ENCODE results near the gene SNAPC3.

The SNAPC3 gene

GRCh38 chr9:15422372-15423230 is at the start of gene SNAPC3:
Gene SNAPC3, plus strand, starts transcription at chr9:15422876. Its CDS starts 4 bp downstream, at chr9:15422880.
- peaks cover 34% of the 10 kb centered on the region for H3K79me2 ChIP-seq (ENCODE audit: low read length)
- peak within 1 kb of the TSS; percentile 62 for H3K4me2 ChIP-seq (ENCODE audit: low read depth, low read length)
- DNase-seq, result peak; percentile 85
- no peaks in the 10 kb centered on the region for H4K20me1 ChIP-seq (ENCODE audit: insufficient read depth, low read length)
- TF ChIP-seq EZH2 (optimal IDR thresholded peaks at IDR 0.05; ENCODE audit: low read depth, low read length), result no peak
- TF ChIP-seq CTCF (IDR thresholded peaks at IDR 0.05; ENCODE audit: low read length), result no peak
- TF ChIP-seq EZH2phosphoT487 (IDR thresholded peaks at IDR 0.05; ENCODE audit: low read length), result no peak
- 0 out of 2 replicates have a peak, but pooled peaks cover 3% of the 10 kb centered on the region for H3K4me1 ChIP-seq (ENCODE audit: low read length)
- H3K27ac ChIP-seq (ENCODE audit: low read length), result no peak within 1 kb of the TSS; the same call in 1 of the 2 replicates
- H3K27me3 ChIP-seq (replicated peaks; ENCODE audit: insufficient read depth, low read length), result no peaks in the 10 kb centered on the region
- peak within 1 kb of the TSS; percentile 62 for H3K9ac ChIP-seq (ENCODE audit: low read length)
- H3K4me3 ChIP-seq (ENCODE audit: low read length), result peak within 1 kb of the TSS; percentile 83
- no peaks in the 10 kb centered on the region for H3F3A ChIP-seq (ENCODE audit: insufficient read depth, low read length)
- H2AFZ ChIP-seq (ENCODE audit: low read length), result peak within 1 kb of the TSS; percentile 78
- H3K9me3 ChIP-seq (replicated peaks; ENCODE audit: insufficient read depth, low read length), result no peaks in the 10 kb centered on the region
- no peaks in the 10 kb centered on the region for H3K9me2 ChIP-seq (replicated peaks; ENCODE audit: insufficient read depth, low read length)
- H3K36me3 ChIP-seq (replicated peaks; ENCODE audit: insufficient read depth, low read length), result no peaks in the 10 kb centered on the region

- Histone ChIP-seq H3F3A (ENCODE audit: insufficient read depth, low read length) (no peaks in the 10 kb centered on the region), H3K4me2 (ENCODE audit: low read depth, low read length) (no peak overlapping the region), H3K36me3 (replicated peaks; ENCODE audit: insufficient read depth, low read length) (no peaks in the 10 kb centered on the region), H3K4me3 (ENCODE audit: low read length) (no peak overlapping the region), H3K79me2 (ENCODE audit: low read length) (no peaks in the 10 kb centered on the region), H3K4me1 (ENCODE audit: low read length) (no peaks in the 10 kb centered on the region), H3K9ac (ENCODE audit: low read length) (no peak overlapping the region), H3K27me3 (replicated peaks; ENCODE audit: insufficient read depth, low read length) (no peaks in the 10 kb centered on the region), H4K20me1 (ENCODE audit: insufficient read depth, low read length) (no peaks in the 10 kb centered on the region), H2AFZ (ENCODE audit: low read length) (no peak overlapping the region), H3K9me2 (replicated peaks; ENCODE audit: insufficient read depth, low read length) (no peaks in the 10 kb centered on the region), H3K9me3 (replicated peaks; ENCODE audit: insufficient read depth, low read length) (no peaks in the 10 kb centered on the region), H3K27ac (ENCODE audit: low read length) (no peak overlapping the region)
- TF ChIP-seq CTCF (IDR thresholded peaks at IDR 0.05; ENCODE audit: low read length) (no peak), EZH2 (optimal IDR thresholded peaks at IDR 0.05; ENCODE audit: low read depth, low read length) (no peak), EZH2phosphoT487 (IDR thresholded peaks at IDR 0.05; ENCODE audit: low read length) (no peak)
- DNase-seq, result no peak
Observed at GRCh38 chr9:15373881-15374280, 48.8 kb upstream of the SNAPC3 start.

- Histone ChIP-seq H3K79me2 (ENCODE audit: low read length) (no peaks in the 10 kb centered on the region), H3K9me2 (replicated peaks; ENCODE audit: insufficient read depth, low read length) (no peaks in the 10 kb centered on the region), H3K4me3 (ENCODE audit: low read length) (no peak overlapping the region), H3K27me3 (replicated peaks; ENCODE audit: insufficient read depth, low read length) (no peaks in the 10 kb centered on the region), H4K20me1 (ENCODE audit: insufficient read depth, low read length) (no peaks in the 10 kb centered on the region), H3K9ac (ENCODE audit: low read length) (no peak overlapping the region), H3F3A (ENCODE audit: insufficient read depth, low read length) (no peaks in the 10 kb centered on the region), H3K36me3 (replicated peaks; ENCODE audit: insufficient read depth, low read length) (no peaks in the 10 kb centered on the region), H3K27ac (ENCODE audit: low read length) (no peak overlapping the region), H3K9me3 (replicated peaks; ENCODE audit: insufficient read depth, low read length) (no peaks in the 10 kb centered on the region), H2AFZ (ENCODE audit: low read length) (no peak overlapping the region), H3K4me1 (ENCODE audit: low read length) (no peaks in the 10 kb centered on the region), H3K4me2 (ENCODE audit: low read depth, low read length) (no peak overlapping the region)
- DNase-seq, result no peak
- TF ChIP-seq CTCF (IDR thresholded peaks at IDR 0.05; ENCODE audit: low read length), result no peak
- TF ChIP-seq EZH2 (optimal IDR thresholded peaks at IDR 0.05; ENCODE audit: low read depth, low read length), result no peak
- TF ChIP-seq EZH2phosphoT487 (IDR thresholded peaks at IDR 0.05; ENCODE audit: low read length), result no peak
Observed at GRCh38 chr9:15374310-15374709, 48.4 kb upstream of the SNAPC3 start.
